A549 (cell line): ENCODE measurements around the gene KIF1B.

Experiments
- BHLHE40 ChIP-seq: IDR thresholded peaks from 2 replicates; pipeline ENCODE4 v1.6.1; 2012; ENCODE audit warnings: low read depth, low read length, inconsistent platforms
- HOXB5 ChIP-seq: fragments of 250-450 bp; sonication (Bioruptor Pico); IDR thresholded peaks from 2 replicates; pipeline ENCODE4 v1.5.0; 2020; ENCODE audit warnings: mild to moderate bottlenecking, moderate library complexity
- NFE2L2 ChIP-seq: fragments of 150-350 bp; conservative IDR thresholded peaks from 2 replicates; pipeline ENCODE4 v1.6.1; 2014; ENCODE audit warnings: low read length
- NPAS2 ChIP-seq: fragments of 250-450 bp; sonication (Bioruptor Pico); IDR thresholded peaks from 2 replicates; pipeline ENCODE4 v1.8.0; 2022; ENCODE audit warnings: mild to moderate bottlenecking, moderate library complexity, borderline replicate concordance
- PHF8 ChIP-seq: fragments of 200-600 bp; sonication (generic); IDR thresholded peaks from 2 replicates; pipeline ENCODE4 v1.6.1; 2016; ENCODE audit warnings: low read depth, mild to moderate bottlenecking, antibody characterized with exemption, moderate library complexity, borderline replicate concordance
- POLR2A ChIP-seq: IDR thresholded peaks from 2 replicates; pipeline ENCODE4 v1.6.1; 2012; ENCODE audit warnings: mild to moderate bottlenecking, low read length
- RAD21 ChIP-seq, 2 experiments: fragments of >200 bp in 1 of 2; sonication (Bioruptor Twin) in 1 of 2; formaldehyde crosslinking in 1 of 2; IDR thresholded peaks in 1 of 2; conservative IDR thresholded peaks in 1 of 2; 2 replicates in 1 of 2; 3 replicates in 1 of 2; pipeline ENCODE4 v1.6.1; 2012 to 2018; ENCODE audit warnings: inconsistent platforms in 1 of 2
- REST ChIP-seq: fragments of 200-600 bp; sonication (generic); IDR thresholded peaks from 2 replicates; pipeline ENCODE4 v1.6.1; 2016; ENCODE audit warnings: antibody characterized with exemption, mild to moderate bottlenecking, moderate library complexity

GRCh38 chr1:10265900-10266299 is 55.5 kb downstream of the KIF1B start:
- TF ChIP-seq REST (no peak), BHLHE40 (no peak), RAD21 (conservative IDR thresholded peaks at IDR 0.05 in 1 of 2, IDR thresholded peaks at IDR 0.05 in 1 of 2) (no peak), PHF8 (no peak), NFE2L2 (no peak), HOXB5 (CRISPR knock-in tag) (no peak), POLR2A (no peak), NPAS2 (no peak)
